ENCODE results near the gene CSNK1E.

The CSNK1E gene

DNA sequence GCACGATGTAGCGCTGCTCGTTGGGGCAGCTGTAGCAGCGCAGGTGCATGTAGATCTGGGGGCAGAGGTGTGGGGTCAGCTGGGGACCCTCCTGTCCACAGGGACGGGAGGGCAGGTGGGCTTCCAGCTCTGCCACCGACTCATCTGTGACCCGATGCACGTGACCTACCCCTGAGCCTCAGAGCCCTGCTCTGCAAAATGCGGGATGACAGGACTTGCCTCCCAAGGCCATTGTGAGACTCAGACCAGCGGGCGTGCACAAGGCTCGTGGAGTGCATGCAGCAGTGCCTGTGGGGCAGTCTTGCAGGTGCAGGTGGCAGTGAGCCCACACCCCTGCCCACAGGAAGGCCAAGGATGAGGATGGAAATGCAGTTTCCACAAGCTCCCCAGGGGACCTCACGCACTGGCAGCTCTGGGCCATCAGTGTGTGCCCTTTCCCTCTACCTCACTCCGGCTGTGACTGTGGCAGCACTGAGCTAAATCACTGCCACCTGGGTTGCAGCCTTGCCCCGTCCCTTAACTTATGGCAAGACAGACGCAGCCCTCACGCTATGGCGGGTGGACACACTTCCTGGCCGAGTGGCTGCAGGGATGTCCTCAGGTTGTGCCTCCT lies 71.1 kb downstream of the CSNK1E start:
- no peak for FAIRE-seq

DNA sequence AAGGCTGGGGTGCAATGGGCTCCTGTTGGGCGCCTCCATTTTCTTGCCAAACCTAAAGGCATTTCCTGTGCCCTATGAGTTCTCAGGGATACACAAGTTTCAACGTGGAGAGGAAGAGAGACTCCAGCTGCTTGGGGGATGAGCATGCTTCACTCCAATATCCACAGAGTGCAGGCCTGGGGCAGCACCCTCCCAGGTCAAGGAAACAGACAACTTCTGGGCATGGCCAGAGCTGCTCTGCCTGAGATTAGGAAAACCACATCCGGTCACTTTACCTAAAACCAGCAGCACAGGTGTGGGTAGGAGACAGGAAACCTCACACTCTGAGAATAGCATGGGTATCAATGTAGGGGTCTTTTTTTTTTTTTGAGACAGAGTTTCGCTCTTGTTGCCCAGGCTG lies 73.1 kb downstream of the CSNK1E start:
- no peak for FAIRE-seq

DNA sequence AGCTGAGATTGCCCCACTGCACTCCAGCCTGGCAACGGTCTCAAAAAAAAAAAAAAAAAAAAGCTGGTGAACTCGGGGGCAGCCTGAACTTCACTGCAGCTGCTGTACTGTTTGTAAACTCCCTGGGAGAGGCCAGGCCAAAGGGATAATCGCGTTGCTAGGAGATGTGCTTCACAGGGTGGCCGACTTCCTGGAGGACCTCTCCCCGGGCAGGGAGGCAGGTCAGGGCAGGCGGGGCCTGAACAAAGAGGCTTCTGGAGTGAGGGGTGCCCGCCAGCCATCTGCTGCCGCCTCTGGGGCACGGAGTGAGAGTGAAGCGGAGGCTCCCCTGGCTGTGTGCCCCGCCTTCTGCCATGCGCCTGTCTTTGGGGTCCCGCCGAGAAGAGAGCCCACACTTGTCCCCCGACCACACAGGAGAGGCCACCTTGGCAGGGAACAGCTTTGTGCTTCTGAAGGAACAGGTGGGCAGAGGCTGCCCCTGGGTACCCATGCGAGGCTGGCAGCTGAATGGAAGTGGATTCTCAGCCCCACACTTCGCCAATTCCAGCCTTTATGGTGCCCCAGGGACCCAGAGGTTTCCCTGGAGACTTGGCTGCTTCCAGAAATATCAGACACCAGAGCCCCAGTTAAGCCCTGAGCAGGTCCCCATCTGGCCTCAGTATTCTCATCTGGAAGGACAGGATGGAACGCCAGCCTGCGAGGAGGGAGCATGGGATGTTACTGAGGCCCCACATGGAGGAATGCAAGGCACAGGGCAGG lies 74.0 kb downstream of the CSNK1E start:
- FAIRE-seq: peak; percentile 71

DNA sequence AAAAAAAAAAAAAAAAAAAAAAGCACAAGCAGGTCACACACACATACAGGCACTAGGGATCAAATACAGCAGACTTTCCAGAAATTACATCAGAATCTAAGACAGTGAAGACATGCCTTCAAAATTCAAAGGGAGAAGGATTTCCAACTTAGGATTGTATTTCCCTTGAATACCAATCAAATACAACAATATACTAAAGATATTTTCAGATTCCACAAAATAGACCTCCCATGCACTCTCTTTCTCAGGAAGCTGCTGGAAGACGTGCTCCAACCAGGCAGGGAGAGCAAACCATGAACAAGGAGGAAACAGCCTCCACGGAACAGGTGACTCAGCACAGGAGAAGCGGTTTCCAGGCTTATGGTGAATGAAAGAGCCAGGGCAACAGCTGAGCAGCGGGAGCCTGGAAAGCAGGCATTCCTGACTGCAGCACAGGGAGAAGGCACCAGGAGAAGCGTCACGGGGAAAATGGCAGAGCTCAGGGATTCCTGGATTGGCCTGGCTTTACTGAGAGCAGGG lies 76.4 kb downstream of the CSNK1E start:
- FAIRE-seq: no peak

All from endometrium (tissue), 2 donors.